Non-pigmented ciliary epithelial cell (primary cell): ENCODE results near the gene SLC22A12.

ENCODE experiments used
- DNase-seq: peaks from one replicate; pipeline ENCODE4 v3.0.0-alpha.2; 2010; ENCODE audit warnings: low read depth

The SLC22A12 gene

GRCh38 chr11:64562723-64563351, 28.2 kb upstream of the SLC22A12 start:
- no peak for DNase-seq

- DNase-seq, result no peak
These were observed 27.1 kb upstream of the SLC22A12 start for GRCh38 chr11:64563966-64564365.

- no peak for DNase-seq
These were observed 26.6 kb upstream of the SLC22A12 start for GRCh38 chr11:64564419-64564818.

- no peak for DNase-seq
These were observed 25.8 kb upstream of the SLC22A12 start for GRCh38 chr11:64564947-64565889.

GRCh38 chr11:64566042-64566914, 24.7 kb upstream of the SLC22A12 start:
- peak; percentile 47 for DNase-seq

- DNase-seq, result no peak
These were observed 23.8 kb upstream of the SLC22A12 start for GRCh38 chr11:64566915-64567891.

- DNase-seq, result no peak
These were observed 22.9 kb upstream of the SLC22A12 start for GRCh38 chr11:64568041-64568571.

GRCh38 chr11:64568584-64569140, 22.4 kb upstream of the SLC22A12 start:
- no peak for DNase-seq

- DNase-seq, result no peak
These were observed 21.6 kb upstream of the SLC22A12 start for GRCh38 chr11:64569300-64569970.

- DNase-seq, result no peak
These were observed 20.7 kb upstream of the SLC22A12 start for GRCh38 chr11:64570341-64570740.

- no peak for DNase-seq
These were observed 20.0 kb upstream of the SLC22A12 start for GRCh38 chr11:64571050-64571409.

GRCh38 chr11:64571410-64572091, 19.5 kb upstream of the SLC22A12 start:
- no peak for DNase-seq

- DNase-seq, result no peak
These were observed 18.9 kb upstream of the SLC22A12 start for GRCh38 chr11:64572143-64572542.

GRCh38 chr11:64577202-64577601, 13.8 kb upstream of the SLC22A12 start:
- DNase-seq, result no peak

- no peak for DNase-seq
These were observed 10.6 kb upstream of the SLC22A12 start for GRCh38 chr11:64580412-64580811.

GRCh38 chr11:64581057-64581523, 9.9 kb upstream of the SLC22A12 start:
- no peak for DNase-seq

GRCh38 chr11:64582885-64583284, 8.1 kb upstream of the SLC22A12 start:
- DNase-seq, result no peak

GRCh38 chr11:64583296-64584262, 7.4 kb upstream of the SLC22A12 start:
- DNase-seq, result no peak
